ENCODE results near the gene LRP2.

DNA sequence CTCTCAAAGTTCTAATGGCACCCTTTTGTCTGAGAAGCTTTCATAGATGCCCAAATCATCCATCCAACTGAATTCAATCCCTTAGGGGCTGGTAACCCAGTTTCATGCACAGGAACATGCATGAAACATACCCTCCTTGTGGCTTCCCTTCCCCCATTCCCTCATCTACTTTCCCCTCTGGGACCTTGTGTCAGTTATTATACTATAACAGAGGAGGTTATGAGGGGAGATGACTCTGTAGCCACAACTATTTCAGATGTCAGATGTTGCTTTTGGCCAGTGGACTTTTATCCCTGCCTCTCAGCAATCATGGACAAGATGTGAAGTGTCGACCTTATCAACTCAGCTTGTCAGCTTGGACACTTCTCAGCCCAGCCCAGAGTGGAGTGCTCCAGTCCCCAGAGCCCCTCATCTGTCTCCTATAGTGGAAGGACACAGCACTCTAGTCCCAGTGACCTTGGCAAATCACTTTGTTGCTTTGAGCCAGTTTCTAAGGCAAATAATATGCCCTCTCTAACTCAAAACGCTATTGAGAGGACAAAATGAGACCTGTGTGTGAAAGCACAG, 284.6 kb downstream of the LRP2 start:
- TF ChIP-seq, protein P1, sequence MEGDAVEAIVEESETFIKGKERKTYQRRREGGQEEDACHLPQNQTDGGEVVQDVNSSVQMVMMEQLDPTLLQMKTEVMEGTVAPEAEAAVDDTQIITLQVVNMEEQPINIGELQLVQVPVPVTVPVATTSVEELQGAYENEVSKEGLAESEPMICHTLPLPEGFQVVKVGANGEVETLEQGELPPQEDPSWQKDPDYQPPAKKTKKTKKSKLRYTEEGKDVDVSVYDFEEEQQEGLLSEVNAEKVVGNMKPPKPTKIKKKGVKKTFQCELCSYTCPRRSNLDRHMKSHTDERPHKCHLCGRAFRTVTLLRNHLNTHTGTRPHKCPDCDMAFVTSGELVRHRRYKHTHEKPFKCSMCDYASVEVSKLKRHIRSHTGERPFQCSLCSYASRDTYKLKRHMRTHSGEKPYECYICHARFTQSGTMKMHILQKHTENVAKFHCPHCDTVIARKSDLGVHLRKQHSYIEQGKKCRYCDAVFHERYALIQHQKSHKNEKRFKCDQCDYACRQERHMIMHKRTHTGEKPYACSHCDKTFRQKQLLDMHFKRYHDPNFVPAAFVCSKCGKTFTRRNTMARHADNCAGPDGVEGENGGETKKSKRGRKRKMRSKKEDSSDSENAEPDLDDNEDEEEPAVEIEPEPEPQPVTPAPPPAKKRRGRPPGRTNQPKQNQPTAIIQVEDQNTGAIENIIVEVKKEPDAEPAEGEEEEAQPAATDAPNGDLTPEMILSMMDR (IDR thresholded peaks at IDR 0.05; ENCODE audit: poor library complexity): no peak
- TF ChIP-seq EZH2 (IDR thresholded peaks at IDR 0.05; ENCODE audit: borderline replicate concordance): no peak
- TF ChIP-seq EZH2phosphoT487 (IDR thresholded peaks at IDR 0.05; ENCODE audit: low read depth, severe bottlenecking, unreplicated experiment): no peak

Measured in hepatocyte (in vitro differentiated cells).